ENCODE measurements around the gene ATRN. TPM values are rescaled to one million over a fixed set of nuclear protein-coding genes. Genes with fewer than 3 reads are reported as not detected.

ATRN gene
- total and polyA plus RNA-seq, 2 experiments from 2014 or later = 2.2 to 18.3 TPM

DNA sequence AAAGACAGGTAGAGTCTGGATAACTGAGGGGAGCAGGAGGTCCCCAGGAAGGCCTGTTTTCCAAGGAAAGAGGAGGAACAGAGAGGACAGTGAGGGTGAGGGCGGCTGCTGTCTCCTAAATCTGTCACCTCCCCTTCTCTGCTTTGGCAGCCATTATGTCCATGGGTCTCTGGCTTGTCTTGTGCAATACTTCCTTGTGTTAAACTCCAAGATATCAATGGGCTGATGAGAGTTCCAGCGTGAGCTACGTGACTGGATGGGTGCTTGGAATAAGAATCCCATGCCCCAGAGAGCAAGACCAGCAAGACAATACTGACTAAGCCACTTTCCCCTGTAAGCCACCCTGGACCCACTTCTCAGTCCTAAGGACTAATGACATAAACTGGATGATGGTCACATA, 37.1 kb upstream of the ATRN start:
- no peaks in the 10 kb centered on the region for H3K79me2 ChIP-seq (replicated peaks; ENCODE audit: insufficient read depth)

More for the DNA sequence above, 37.1 kb upstream of the ATRN start:
- TF ChIP-seq, protein P1, sequence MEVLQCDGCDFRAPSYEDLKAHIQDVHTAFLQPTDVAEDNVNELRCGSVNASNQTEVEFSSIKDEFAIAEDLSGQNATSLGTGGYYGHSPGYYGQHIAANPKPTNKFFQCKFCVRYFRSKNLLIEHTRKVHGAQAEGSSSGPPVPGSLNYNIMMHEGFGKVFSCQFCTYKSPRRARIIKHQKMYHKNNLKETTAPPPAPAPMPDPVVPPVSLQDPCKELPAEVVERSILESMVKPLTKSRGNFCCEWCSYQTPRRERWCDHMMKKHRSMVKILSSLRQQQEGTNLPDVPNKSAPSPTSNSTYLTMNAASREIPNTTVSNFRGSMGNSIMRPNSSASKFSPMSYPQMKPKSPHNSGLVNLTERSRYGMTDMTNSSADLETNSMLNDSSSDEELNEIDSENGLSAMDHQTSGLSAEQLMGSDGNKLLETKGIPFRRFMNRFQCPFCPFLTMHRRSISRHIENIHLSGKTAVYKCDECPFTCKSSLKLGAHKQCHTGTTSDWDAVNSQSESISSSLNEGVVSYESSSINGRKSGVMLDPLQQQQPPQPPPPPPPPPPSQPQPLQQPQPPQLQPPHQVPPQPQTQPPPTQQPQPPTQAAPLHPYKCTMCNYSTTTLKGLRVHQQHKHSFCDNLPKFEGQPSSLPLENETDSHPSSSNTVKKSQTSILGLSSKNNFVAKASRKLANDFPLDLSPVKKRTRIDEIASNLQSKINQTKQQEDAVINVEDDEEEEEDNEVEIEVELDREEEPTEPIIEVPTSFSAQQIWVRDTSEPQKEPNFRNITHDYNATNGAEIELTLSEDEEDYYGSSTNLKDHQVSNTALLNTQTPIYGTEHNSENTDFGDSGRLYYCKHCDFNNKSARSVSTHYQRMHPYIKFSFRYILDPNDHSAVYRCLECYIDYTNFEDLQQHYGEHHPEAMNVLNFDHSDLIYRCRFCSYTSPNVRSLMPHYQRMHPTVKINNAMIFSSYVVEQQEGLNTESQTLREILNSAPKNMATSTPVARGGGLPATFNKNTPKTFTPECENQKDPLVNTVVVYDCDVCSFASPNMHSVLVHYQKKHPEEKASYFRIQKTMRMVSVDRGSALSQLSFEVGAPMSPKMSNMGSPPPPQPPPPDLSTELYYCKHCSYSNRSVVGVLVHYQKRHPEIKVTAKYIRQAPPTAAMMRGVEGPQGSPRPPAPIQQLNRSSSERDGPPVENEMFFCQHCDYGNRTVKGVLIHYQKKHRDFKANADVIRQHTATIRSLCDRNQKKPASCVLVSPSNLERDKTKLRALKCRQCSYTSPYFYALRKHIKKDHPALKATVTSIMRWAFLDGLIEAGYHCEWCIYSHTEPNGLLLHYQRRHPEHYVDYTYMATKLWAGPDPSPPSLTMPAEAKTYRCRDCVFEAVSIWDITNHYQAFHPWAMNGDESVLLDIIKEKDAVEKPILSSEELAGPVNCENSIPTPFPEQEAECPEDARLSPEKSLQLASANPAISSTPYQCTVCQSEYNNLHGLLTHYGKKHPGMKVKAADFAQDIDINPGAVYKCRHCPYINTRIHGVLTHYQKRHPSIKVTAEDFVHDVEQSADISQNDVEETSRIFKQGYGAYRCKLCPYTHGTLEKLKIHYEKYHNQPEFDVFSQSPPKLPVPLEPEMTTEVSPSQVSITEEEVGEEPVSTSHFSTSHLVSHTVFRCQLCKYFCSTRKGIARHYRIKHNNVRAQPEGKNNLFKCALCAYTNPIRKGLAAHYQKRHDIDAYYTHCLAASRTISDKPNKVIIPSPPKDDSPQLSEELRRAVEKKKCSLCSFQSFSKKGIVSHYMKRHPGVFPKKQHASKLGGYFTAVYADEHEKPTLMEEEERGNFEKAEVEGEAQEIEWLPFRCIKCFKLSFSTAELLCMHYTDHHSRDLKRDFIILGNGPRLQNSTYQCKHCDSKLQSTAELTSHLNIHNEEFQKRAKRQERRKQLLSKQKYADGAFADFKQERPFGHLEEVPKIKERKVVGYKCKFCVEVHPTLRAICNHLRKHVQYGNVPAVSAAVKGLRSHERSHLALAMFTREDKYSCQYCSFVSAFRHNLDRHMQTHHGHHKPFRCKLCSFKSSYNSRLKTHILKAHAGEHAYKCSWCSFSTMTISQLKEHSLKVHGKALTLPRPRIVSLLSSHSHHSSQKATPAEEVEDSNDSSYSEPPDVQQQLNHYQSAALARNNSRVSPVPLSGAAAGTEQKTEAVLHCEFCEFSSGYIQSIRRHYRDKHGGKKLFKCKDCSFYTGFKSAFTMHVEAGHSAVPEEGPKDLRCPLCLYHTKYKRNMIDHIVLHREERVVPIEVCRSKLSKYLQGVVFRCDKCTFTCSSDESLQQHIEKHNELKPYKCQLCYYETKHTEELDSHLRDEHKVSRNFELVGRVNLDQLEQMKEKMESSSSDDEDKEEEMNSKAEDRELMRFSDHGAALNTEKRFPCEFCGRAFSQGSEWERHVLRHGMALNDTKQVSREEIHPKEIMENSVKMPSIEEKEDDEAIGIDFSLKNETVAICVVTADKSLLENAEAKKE (CRISPR knock-in tag; IDR thresholded peaks at IDR 0.05) = no peak
- TF ChIP-seq ZNF331 (CRISPR knock-in tag; IDR thresholded peaks at IDR 0.05; ENCODE audit: low read depth) (no peak), EZH2 (IDR thresholded peaks at IDR 0.05; ENCODE audit: low read depth, unreplicated experiment) (no peak), JUNB (IDR thresholded peaks at IDR 0.05; ENCODE audit: unreplicated experiment) (no peak), EZH2phosphoT487 (IDR thresholded peaks at IDR 0.05; ENCODE audit: unreplicated experiment) (no peak)
- TF ChIP-seq, protein P2, sequence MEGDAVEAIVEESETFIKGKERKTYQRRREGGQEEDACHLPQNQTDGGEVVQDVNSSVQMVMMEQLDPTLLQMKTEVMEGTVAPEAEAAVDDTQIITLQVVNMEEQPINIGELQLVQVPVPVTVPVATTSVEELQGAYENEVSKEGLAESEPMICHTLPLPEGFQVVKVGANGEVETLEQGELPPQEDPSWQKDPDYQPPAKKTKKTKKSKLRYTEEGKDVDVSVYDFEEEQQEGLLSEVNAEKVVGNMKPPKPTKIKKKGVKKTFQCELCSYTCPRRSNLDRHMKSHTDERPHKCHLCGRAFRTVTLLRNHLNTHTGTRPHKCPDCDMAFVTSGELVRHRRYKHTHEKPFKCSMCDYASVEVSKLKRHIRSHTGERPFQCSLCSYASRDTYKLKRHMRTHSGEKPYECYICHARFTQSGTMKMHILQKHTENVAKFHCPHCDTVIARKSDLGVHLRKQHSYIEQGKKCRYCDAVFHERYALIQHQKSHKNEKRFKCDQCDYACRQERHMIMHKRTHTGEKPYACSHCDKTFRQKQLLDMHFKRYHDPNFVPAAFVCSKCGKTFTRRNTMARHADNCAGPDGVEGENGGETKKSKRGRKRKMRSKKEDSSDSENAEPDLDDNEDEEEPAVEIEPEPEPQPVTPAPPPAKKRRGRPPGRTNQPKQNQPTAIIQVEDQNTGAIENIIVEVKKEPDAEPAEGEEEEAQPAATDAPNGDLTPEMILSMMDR (conservative IDR thresholded peaks at IDR 0.05; ENCODE audit: low read depth in 2 of 2) = no peak
- Mint-ChIP-seq H3K27me3 (ENCODE audit: insufficient read depth, low read depth, poor library complexity) (peaks cover 2% of the 10 kb centered on the region), H3K9me3 (no peaks in the 10 kb centered on the region), H3K4me3 (no peak overlapping the region), H3K27ac (no peak overlapping the region), H3K36me3 (ENCODE audit: low read depth) (no peaks in the 10 kb centered on the region), H3K4me1 (peaks cover 3% of the 10 kb centered on the region; the same call in 2 of the 3 replicates)
- no peaks in the 10 kb centered on the region for H3K4me1 ChIP-seq (ENCODE audit: insufficient read depth)
- no peak overlapping the region for H3K4me2 ChIP-seq
- no peaks in the 10 kb centered on the region; the same call in 1 of the 2 replicates for H3K9me2 ChIP-seq (ENCODE audit: insufficient read depth)
- ATAC-seq = no peak
- no peak overlapping the region for H2AFZ ChIP-seq
- no peaks in the 10 kb centered on the region for H3K36me3 ChIP-seq (ENCODE audit: insufficient read depth)
- no peak overlapping the region for H3K27ac ChIP-seq (ENCODE audit: low read depth)
- no peak for DNase-seq (ENCODE audit: low spot score)
- no peaks in the 10 kb centered on the region for H4K20me1 ChIP-seq (replicated peaks; ENCODE audit: insufficient read depth)
- H3F3A ChIP-seq (replicated peaks; ENCODE audit: low read depth) = no peaks in the 10 kb centered on the region
- H3K4me3 ChIP-seq = no peak overlapping the region
- H3K27me3 ChIP-seq (ENCODE audit: insufficient read depth) = no peaks in the 10 kb centered on the region
